DND-41 (cell line): ENCODE results near the gene AUH.

Source experiments
- ATAC-seq: fragments of 200-7000 bp; cut with Tn5 transposase; 3 replicates; pipeline ENCODE4 v1.9.1; 2021; ENCODE audit warnings: low read depth; ENCODE audit not compliant: insufficient read depth
- DNase-seq: peaks from one replicate; pipeline ENCODE4 v3.0.0-alpha.2; 2020
- H2AFZ ChIP-seq: 2 replicates; pipeline ENCODE4 v1.6.0; 2012; ENCODE audit warnings: low read depth, low read length
- H3K27ac ChIP-seq: 2 replicates; pipeline ENCODE4 v1.5.1; 2012; ENCODE audit warnings: low read length, inconsistent platforms
- H3K27me3 ChIP-seq: fragments of 200-600 bp; sonication (generic); 2 replicates; pipeline ENCODE4 v1.6.0; 2012; ENCODE audit warnings: low read length, mild to moderate bottlenecking, inconsistent platforms; ENCODE audit not compliant: insufficient read depth, poor library complexity
- H3K36me3 ChIP-seq: 2 replicates; pipeline ENCODE4 v1.5.1; 2012; ENCODE audit warnings: low read length, inconsistent platforms; ENCODE audit not compliant: insufficient read depth
- H3K4me1 ChIP-seq: 2 replicates; pipeline ENCODE4 v1.5.1; 2012; ENCODE audit warnings: mild to moderate bottlenecking, low read length; ENCODE audit not compliant: insufficient read depth
- H3K4me2 ChIP-seq: 2 replicates; pipeline ENCODE4 v1.6.0; 2012; ENCODE audit warnings: mild to moderate bottlenecking, moderate library complexity, low read length, inconsistent platforms; ENCODE audit not compliant: insufficient read depth
- H3K4me3 ChIP-seq, 2 experiments: fragments of 200-600 bp in 1 of 2; shearing (Covaris generic) in 1 of 2; 2 replicates each; pipeline ENCODE4 v1.5.1; 2012 to 2016; ENCODE audit warnings: inconsistent platforms in 2 of 2, low read length in 2 of 2, mild to moderate bottlenecking in 2 of 2, low read depth in 1 of 2, moderate library complexity in 1 of 2
- H3K79me2 ChIP-seq: 2 replicates; pipeline ENCODE4 v1.6.0; 2012; ENCODE audit warnings: low read length, inconsistent platforms; ENCODE audit not compliant: insufficient read depth
- H3K9ac ChIP-seq: 2 replicates; pipeline ENCODE4 v1.6.0; 2012; ENCODE audit warnings: low read depth, mild to moderate bottlenecking, inconsistent platforms, low read length, moderate library complexity
- H3K9me3 ChIP-seq: 2 replicates; pipeline ENCODE4 v1.5.1; 2012; ENCODE audit warnings: low read length, moderate library complexity, mild to moderate bottlenecking, inconsistent platforms; ENCODE audit not compliant: insufficient read depth, severe bottlenecking
- H4K20me1 ChIP-seq: 2 replicates; pipeline ENCODE4 v1.6.0; 2012; ENCODE audit warnings: low read length; ENCODE audit not compliant: insufficient read depth
- CTCF ChIP-seq: IDR thresholded peaks from 2 replicates; pipeline ENCODE4 v1.5.1; 2012; ENCODE audit warnings: borderline replicate concordance, low read length, moderate library complexity, mild to moderate bottlenecking; ENCODE audit not compliant: poor library complexity, severe bottlenecking; ENCODE audit errors: extremely low read depth
- EZH2 ChIP-seq: IDR thresholded peaks from 3 replicates; pipeline ENCODE4 v1.6.1; 2012; ENCODE audit warnings: borderline replicate concordance, low read depth, mild to moderate bottlenecking, moderate library complexity, low read length, inconsistent platforms; ENCODE audit not compliant: severe bottlenecking

Gene AUH

GRCh38 chr9:91212596-91213243, 149.0 kb downstream of the AUH start:
- ATAC-seq (no peak), DNase-seq (no peak)
- no peak overlapping the region for H3K27ac ChIP-seq
- H2AFZ ChIP-seq, result no peak overlapping the region
- no peaks in the 10 kb centered on the region for H3K79me2 ChIP-seq
- peaks cover 11% of the 10 kb centered on the region for H3K4me1 ChIP-seq
- H3K9me3 ChIP-seq, result no peaks in the 10 kb centered on the region
- no peaks in the 10 kb centered on the region for H3K36me3 ChIP-seq
- no peak overlapping the region for H3K9ac ChIP-seq
- H4K20me1 ChIP-seq, result no peaks in the 10 kb centered on the region
- H3K4me3 ChIP-seq, result no peak overlapping the region
- H3K27me3 ChIP-seq, result no peaks in the 10 kb centered on the region
- no peak overlapping the region for H3K4me2 ChIP-seq
- TF ChIP-seq EZH2 (no peak), CTCF (no peak)

GRCh38 chr9:91211919-91212318, 149.8 kb downstream of the AUH start:
- Histone ChIP-seq H3K4me2 (no peak overlapping the region), H3K36me3 (no peaks in the 10 kb centered on the region), H3K79me2 (no peaks in the 10 kb centered on the region), H3K27me3 (no peaks in the 10 kb centered on the region), H3K27ac (no peak overlapping the region), H3K4me1 (peaks cover 11% of the 10 kb centered on the region), H3K9me3 (no peaks in the 10 kb centered on the region), H4K20me1 (no peaks in the 10 kb centered on the region), H2AFZ (no peak overlapping the region), H3K9ac (no peak overlapping the region), H3K4me3 (no peak overlapping the region)
- no peak for TF ChIP-seq CTCF
- no peak for TF ChIP-seq EZH2
- no peak for DNase-seq
- ATAC-seq, result no peak

- TF ChIP-seq EZH2, result no peak
- no peak overlapping the region for H3K4me3 ChIP-seq
Measured at GRCh38 chr9:91211414-91211813, 150.3 kb downstream of the AUH start.

GRCh38 chr9:91210318-91210717, 151.4 kb downstream of the AUH start:
- no peak for ATAC-seq
- H3K27ac ChIP-seq, result no peak overlapping the region
- no peak overlapping the region for H3K4me2 ChIP-seq
- no peak overlapping the region for H3K4me3 ChIP-seq
- no peak for DNase-seq
- no peaks in the 10 kb centered on the region for H4K20me1 ChIP-seq
- no peaks in the 10 kb centered on the region for H3K27me3 ChIP-seq
- H3K9ac ChIP-seq, result no peak overlapping the region
- H3K4me1 ChIP-seq, result peaks cover 11% of the 10 kb centered on the region
- H3K9me3 ChIP-seq, result no peaks in the 10 kb centered on the region
- no peak overlapping the region for H2AFZ ChIP-seq
- H3K36me3 ChIP-seq, result no peaks in the 10 kb centered on the region
- TF ChIP-seq EZH2 (no peak), CTCF (no peak)
- no peaks in the 10 kb centered on the region for H3K79me2 ChIP-seq

More at GRCh38 chr9:91211414-91211813, 150.3 kb downstream of the AUH start:
- DNase-seq (no peak), ATAC-seq (no peak)
- H3K9me3 ChIP-seq, result no peaks in the 10 kb centered on the region
- no peaks in the 10 kb centered on the region for H3K36me3 ChIP-seq
- no peaks in the 10 kb centered on the region for H3K27me3 ChIP-seq
- no peak overlapping the region for H3K9ac ChIP-seq
- H3K4me1 ChIP-seq, result peaks cover 11% of the 10 kb centered on the region
- no peaks in the 10 kb centered on the region for H4K20me1 ChIP-seq
- no peaks in the 10 kb centered on the region for H3K79me2 ChIP-seq
- H2AFZ ChIP-seq, result no peak overlapping the region
- no peak overlapping the region for H3K4me2 ChIP-seq
- H3K27ac ChIP-seq, result no peak overlapping the region
